CD4-positive, alpha-beta T cell treated with Interleukin-17A for 4 hours (primary cell): ENCODE measurements around the gene SUSD6.
"Not testable (repeated sequence)": the region's sequence is repeated elsewhere in the genome, so short reads cannot be mapped to it uniquely, and the experiment has no call there.

ENCODE experiments used
- DNase-seq: peaks from one replicate; pipeline ENCODE4 v3.0.0-alpha.2; 2020; ENCODE audit warnings: mixed read lengths

SUSD6 gene

GRCh38 chr14:69715725-69716477 is 104.5 kb downstream of the SUSD6 start:
- peak; percentile 26 for DNase-seq

DNA sequence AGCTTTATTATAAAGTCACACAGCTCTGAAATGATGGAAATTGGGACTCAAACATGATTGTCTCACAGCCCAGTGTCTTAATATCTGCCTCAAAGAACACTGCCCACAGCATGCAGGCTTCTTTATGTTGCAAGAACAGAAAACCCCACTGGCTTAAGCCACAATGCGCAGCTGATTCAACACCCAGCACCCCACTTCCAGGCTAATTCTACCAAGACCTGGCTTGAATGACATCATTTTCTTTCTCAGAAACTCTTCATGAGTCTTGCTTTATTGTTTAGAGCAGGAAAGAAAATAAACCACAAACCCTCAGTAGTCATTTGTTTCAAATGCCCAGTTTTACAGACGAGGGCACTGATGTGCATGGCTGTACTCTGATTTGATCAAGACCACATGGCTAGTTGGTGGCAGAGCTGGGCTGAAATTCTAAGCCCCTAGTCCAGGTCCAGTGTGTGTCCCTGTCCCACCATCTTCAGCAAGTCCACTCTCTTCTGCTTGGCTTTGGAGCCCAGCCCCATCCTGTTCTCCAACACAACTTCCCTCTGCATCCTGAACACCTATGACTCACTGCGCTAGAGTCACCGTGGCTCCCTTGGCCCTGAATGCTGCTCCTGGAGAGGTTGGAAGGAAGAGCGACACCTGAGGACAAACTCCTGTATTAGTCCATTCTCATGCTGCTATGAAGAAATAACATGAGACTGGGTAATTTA is 105.2 kb downstream of the SUSD6 start:
- peak; percentile 18 for DNase-seq

DNA sequence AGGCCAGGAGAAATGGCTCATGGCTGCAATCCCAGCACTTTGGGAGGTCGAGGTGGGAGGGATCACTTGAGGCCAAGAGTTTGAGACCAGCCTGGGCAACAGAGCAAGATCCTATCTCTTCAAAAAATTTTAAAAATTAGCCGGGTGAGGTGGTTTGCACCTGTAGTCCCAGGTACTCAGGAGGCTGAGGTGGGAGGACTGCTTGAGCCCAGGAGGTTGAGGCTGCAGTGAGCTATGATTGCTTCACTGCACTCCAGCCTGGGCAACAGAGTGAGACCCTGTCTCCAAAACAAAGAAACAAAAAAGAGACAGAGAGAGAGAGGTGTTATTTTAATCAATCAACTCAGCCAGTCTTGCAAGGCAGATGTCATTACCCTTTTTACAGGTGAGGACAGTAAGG is 107.2 kb downstream of the SUSD6 start:
- DNase-seq, result not testable (repeated sequence)

- DNase-seq, result no peak
Measured at GRCh38 chr14:69719501-69719951, 108.1 kb downstream of the SUSD6 start.

- no peak for DNase-seq
Measured at GRCh38 chr14:69720912-69721311, 109.5 kb downstream of the SUSD6 start.

GRCh38 chr14:69726761-69727511 is 115.5 kb downstream of the SUSD6 start:
- peak; percentile 90 for DNase-seq

- DNase-seq, result no peak
Measured at GRCh38 chr14:69727860-69728259, 116.5 kb downstream of the SUSD6 start.

GRCh38 chr14:69731919-69732598 is 120.7 kb downstream of the SUSD6 start:
- DNase-seq, result not testable (repeated sequence)

DNA sequence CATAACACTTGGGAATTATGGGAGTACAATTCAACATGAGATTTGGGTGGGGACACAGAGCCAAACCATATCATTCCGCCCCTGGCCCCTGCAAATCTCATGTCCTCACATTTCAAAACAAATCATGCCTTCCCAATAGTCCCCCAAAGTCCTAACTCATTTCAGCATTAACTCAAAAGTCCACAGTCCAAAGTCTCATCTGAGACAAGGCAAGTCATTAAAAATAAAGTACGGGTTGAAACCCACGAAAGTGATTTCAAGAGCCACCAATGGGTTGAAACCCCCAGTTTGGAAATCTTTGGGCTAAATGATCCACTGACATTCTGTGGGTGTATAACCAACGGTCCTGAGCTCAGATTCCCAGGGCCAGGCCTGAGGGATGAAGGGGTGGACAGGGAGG is 125.0 kb downstream of the SUSD6 start:
- DNase-seq, result not testable (repeated sequence)

GRCh38 chr14:69741055-69741454 is 129.7 kb downstream of the SUSD6 start:
- DNase-seq, result no peak

- DNase-seq, result no peak
Measured at GRCh38 chr14:69749956-69750355, 138.6 kb downstream of the SUSD6 start.

DNA sequence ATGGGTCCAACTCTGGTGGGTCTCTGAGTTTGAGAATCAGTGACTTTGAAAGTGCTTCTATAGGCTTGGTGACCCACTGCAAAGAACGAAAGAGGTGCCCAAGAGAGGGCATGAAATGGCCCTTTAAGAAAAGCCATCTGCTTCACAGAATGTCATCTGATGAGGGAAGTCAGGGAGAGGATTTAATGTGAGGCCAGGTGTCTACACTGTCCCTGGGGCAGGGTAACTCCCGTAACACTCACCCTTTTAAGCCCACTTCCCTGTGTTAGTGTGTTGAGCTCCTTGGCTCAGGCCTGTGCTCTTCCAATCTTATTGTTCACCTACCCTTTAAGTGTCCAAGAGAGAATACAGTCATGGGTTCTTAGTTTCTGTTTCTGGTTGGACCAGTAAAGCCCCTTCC is 139.1 kb downstream of the SUSD6 start:
- no peak for DNase-seq

- DNase-seq, result no peak
Measured at GRCh38 chr14:69752773-69753172, 141.4 kb downstream of the SUSD6 start.

DNA sequence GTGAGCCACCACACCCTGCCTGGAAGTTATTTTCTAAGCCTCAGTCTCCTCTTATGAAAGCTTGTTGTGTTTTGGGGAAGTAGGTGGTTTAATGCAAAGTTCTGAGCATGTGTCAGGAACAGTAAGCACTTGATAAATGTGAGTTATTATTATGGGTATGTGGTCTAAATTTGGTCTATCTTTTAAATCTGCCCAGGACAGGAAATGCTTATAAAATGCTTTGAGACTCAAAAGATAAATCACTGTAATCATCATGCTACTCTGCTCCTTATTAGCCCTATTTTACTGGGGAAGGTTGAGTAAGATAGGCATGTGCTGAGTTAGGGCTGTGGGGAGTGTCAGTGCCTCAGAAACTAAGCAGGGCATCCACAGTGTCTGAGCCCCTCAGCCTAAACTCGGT is 142.5 kb downstream of the SUSD6 start:
- DNase-seq, result no peak

- DNase-seq, result no peak
Measured at GRCh38 chr14:69754487-69754886, 143.1 kb downstream of the SUSD6 start.

DNA sequence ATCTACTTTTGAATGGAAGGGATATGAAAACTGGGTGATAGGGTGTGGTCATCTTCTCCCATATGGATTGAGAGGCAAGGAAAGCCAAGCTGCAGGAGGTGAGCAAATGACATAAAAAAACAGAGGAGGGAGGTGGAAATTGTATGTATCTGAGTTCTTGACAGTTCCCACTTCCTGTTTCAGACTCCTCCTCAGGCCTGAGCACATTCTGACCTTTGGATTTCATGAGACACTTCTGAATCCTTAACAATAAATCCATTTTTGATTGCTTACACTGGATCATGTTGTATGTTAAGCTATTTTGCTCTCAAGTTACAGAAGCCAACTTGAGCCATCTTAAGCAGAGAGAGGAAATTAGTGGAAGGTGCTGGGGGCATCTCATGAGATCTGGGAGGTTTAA is 143.9 kb downstream of the SUSD6 start:
- no peak for DNase-seq

- DNase-seq, result peak; percentile 10
Measured at GRCh38 chr14:69755784-69756183, 144.4 kb downstream of the SUSD6 start.

GRCh38 chr14:69756298-69756697 is 144.9 kb downstream of the SUSD6 start:
- no peak for DNase-seq

GRCh38 chr14:69760810-69761209 is 149.4 kb downstream of the SUSD6 start:
- no peak for DNase-seq

DNA sequence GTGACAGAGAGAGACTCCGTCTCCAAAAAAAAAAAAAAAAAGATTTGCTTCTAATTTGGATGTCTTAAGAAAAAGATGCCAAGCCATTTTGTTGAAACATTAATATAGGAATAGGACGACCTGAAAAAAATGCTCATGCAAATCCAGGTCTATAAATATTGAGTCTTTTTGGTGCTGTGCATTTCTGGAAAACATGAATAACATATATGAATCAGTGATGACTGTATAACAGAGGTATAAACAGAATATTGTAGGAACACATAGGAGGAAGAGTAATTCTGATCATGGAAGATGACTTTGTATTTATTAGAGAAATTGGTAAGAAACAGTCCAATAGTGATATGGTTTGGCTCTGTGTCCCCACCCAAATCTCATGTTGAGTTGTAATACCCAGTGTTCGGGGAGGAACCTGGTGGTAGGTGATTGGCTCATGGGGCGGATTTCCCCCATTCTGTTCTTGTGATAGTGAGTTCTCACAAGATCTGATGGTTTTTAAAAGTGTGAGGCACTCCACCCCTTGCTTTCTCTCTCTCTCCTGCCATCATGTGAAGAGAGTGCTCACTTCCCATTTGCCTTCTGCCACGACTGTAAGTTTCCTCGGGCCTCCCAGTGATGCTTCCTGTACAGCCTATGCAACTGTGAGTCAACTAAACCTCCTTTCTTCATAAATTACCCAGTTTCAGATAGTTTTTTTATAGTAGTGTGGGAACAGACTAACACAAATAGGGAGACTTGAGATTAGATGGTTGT is 152.5 kb downstream of the SUSD6 start:
- no peak for DNase-seq
